ENCODE measurements around the gene PRXL2C.

DNA sequence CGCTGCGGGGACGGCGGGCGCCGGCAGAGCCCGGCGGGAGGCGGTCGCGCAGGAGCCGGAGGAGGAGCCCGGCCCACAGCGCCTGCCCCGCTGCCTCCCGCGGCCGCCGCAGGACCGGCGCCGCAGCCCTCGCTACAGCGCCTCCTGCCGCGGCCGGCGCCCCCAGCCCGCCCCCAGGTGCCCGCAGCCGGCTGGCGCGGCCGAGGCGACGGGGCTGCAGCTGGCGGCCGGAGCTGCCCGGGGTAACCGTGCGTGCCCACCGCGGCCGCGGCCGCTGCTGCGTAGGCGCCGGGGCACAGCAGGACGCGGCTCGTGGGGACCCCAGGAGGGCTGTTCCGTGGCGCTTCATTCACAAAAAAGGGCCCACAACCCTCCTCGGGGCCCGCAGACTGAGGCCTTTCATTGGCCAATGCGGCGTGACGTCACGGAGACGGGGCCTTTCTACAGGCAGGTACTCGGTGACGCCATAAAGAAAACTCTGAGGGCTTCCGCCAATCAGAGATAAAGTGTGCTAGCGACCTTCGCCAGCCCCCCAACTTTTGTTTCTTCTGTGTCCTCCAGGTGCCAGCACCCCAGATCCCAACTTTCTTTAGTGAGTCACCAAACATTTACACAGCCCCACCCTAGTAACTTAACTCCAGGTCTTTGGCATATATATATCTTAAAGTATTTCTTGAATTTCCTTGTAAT lies 35.5 kb downstream of the PRXL2C start, which contains the start of gene CDC14B:
- TF ChIP-seq, protein P1, sequence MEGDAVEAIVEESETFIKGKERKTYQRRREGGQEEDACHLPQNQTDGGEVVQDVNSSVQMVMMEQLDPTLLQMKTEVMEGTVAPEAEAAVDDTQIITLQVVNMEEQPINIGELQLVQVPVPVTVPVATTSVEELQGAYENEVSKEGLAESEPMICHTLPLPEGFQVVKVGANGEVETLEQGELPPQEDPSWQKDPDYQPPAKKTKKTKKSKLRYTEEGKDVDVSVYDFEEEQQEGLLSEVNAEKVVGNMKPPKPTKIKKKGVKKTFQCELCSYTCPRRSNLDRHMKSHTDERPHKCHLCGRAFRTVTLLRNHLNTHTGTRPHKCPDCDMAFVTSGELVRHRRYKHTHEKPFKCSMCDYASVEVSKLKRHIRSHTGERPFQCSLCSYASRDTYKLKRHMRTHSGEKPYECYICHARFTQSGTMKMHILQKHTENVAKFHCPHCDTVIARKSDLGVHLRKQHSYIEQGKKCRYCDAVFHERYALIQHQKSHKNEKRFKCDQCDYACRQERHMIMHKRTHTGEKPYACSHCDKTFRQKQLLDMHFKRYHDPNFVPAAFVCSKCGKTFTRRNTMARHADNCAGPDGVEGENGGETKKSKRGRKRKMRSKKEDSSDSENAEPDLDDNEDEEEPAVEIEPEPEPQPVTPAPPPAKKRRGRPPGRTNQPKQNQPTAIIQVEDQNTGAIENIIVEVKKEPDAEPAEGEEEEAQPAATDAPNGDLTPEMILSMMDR (IDR thresholded peaks at IDR 0.05; ENCODE audit: insufficient read depth, low read depth, low read length) = no peak
- no peak for TF ChIP-seq EZH2 (IDR thresholded peaks at IDR 0.05; ENCODE audit: insufficient read depth, low read length)
